Muscle layer of colon (tissue), 2 donors: ENCODE measurements around the gene ZNF584.
"Not testable (repeated sequence)": the region's sequence is repeated elsewhere in the genome, so short reads cannot be mapped to it uniquely, and the experiment has no call there.

Experiments used
- H3K27ac ChIP-seq: one replicate; pipeline ENCODE4 v1.7.0; 2013; ENCODE audit warnings: low read depth, mild to moderate bottlenecking, low read length, moderate library complexity
- H3K27me3 ChIP-seq, 2 donors: one replicate each; pipeline ENCODE4 v1.7.0; 2013; ENCODE audit warnings: low read length in 2 of 2, mild to moderate bottlenecking in 2 of 2; ENCODE audit not compliant: insufficient read depth in 2 of 2, control insufficient read depth in 1 of 2
- H3K36me3 ChIP-seq: one replicate; pipeline ENCODE4 v1.7.0; 2013; ENCODE audit warnings: mild to moderate bottlenecking, low read length; ENCODE audit not compliant: insufficient read depth
- H3K4me1 ChIP-seq: one replicate; pipeline ENCODE4 v1.7.0; 2013; ENCODE audit warnings: mild to moderate bottlenecking, low read length; ENCODE audit not compliant: insufficient read depth
- H3K4me3 ChIP-seq, 2 donors: one replicate each; pipeline ENCODE4 v1.7.0; 2013; ENCODE audit warnings: low read length in 2 of 2, low read depth in 1 of 2, mild to moderate bottlenecking in 1 of 2, moderate library complexity in 1 of 2
- H3K9ac ChIP-seq: one replicate; pipeline ENCODE4 v1.7.0; 2013; ENCODE audit warnings: low read length
- H3K9me3 ChIP-seq: one replicate; pipeline ENCODE4 v1.7.0; 2013; ENCODE audit warnings: mild to moderate bottlenecking, low read length
- donor health status: abdominal sarcoma.
- donor health status: Adenocarcinoma of cecum.

ZNF584 gene

GRCh38 chr19:58417071-58417470 is 8.6 kb downstream of the ZNF584 start:
- Histone ChIP-seq H3K4me1 (no peaks in the 10 kb centered on the region), H3K4me3 (no peak overlapping the region), H3K27me3 (no peaks in the 10 kb centered on the region), H3K9me3 (no peaks in the 10 kb centered on the region), H3K9ac (no peak overlapping the region), H3K36me3 (peaks cover 40% of the 10 kb centered on the region), H3K27ac (no peak overlapping the region)

GRCh38 chr19:58428617-58429016 is 20.2 kb downstream of the ZNF584 start:
- H3K4me1 ChIP-seq: no peaks in the 10 kb centered on the region
- H3K27ac ChIP-seq: no peak overlapping the region
- peaks cover 15% of the 10 kb centered on the region for H3K36me3 ChIP-seq
- no peaks in the 10 kb centered on the region for H3K27me3 ChIP-seq
- no peak overlapping the region for H3K9ac ChIP-seq
- H3K4me3 ChIP-seq: no peak overlapping the region
- peaks cover 48% of the 10 kb centered on the region for H3K9me3 ChIP-seq

GRCh38 chr19:58429745-58430144 is 21.3 kb downstream of the ZNF584 start:
- Histone ChIP-seq H3K36me3 (peaks cover 27% of the 10 kb centered on the region), H3K4me3 (peak overlapping the region in 1 of 2 donors; percentile 8), H3K9me3 (peaks cover 59% of the 10 kb centered on the region)

GRCh38 chr19:58434217-58434616 is 25.8 kb downstream of the ZNF584 start:
- no peaks in the 10 kb centered on the region for H3K27me3 ChIP-seq
- peaks cover 79% of the 10 kb centered on the region for H3K9me3 ChIP-seq
- H3K4me3 ChIP-seq: peak overlapping the region in 1 of 2 donors; percentile 36
- peaks cover 3% of the 10 kb centered on the region for H3K4me1 ChIP-seq
- no peak overlapping the region for H3K27ac ChIP-seq
- H3K9ac ChIP-seq: no peak overlapping the region
- H3K36me3 ChIP-seq: peaks cover 50% of the 10 kb centered on the region

More at GRCh38 chr19:58429745-58430144, 21.3 kb downstream of the ZNF584 start:
- no peak overlapping the region for H3K27ac ChIP-seq
- H3K4me1 ChIP-seq: no peaks in the 10 kb centered on the region
- no peaks in the 10 kb centered on the region for H3K27me3 ChIP-seq
- no peak overlapping the region for H3K9ac ChIP-seq

- peaks cover 30% of the 10 kb centered on the region for H3K9me3 ChIP-seq
Measured at GRCh38 chr19:58439576-58440554, 31.4 kb downstream of the ZNF584 start, which contains the start of gene ZNF132. ZNF132 (minus strand) TSS chr19:58440153; CDS start chr19:58439821, 332 bp downstream.

GRCh38 chr19:58440556-58440955 is 32.1 kb downstream of the ZNF584 start:
- Histone ChIP-seq H3K4me3 (peak overlapping the region; percentile 59 to 82), H3K27me3 (no peaks in the 10 kb centered on the region), H3K36me3 (peaks cover 16% of the 10 kb centered on the region), H3K9me3 (peaks cover 25% of the 10 kb centered on the region), H3K4me1 (peaks cover 15% of the 10 kb centered on the region), H3K9ac (no peak overlapping the region), H3K27ac (peak overlapping the region; percentile 63)

More at GRCh38 chr19:58439576-58440554, 31.4 kb downstream of the ZNF584 start, which contains the start of gene ZNF132:
- peak within 1 kb of the TSS; percentile 5 for H3K9ac ChIP-seq
- peak within 1 kb of the TSS; percentile 78 to 82 for H3K4me3 ChIP-seq
- peaks cover 23% of the 10 kb centered on the region for H3K36me3 ChIP-seq
- H3K27me3 ChIP-seq: no peaks in the 10 kb centered on the region
- peaks cover 15% of the 10 kb centered on the region for H3K4me1 ChIP-seq
- peak within 1 kb of the TSS; percentile 63 for H3K27ac ChIP-seq

- H3K9ac ChIP-seq, H3K27me3 ChIP-seq, H3K9me3 ChIP-seq, H3K36me3 ChIP-seq, H3K4me3 ChIP-seq, H3K27ac ChIP-seq: not testable (repeated sequence)
- H3K4me1 ChIP-seq: peaks cover 15% of the 10 kb centered on the region
Measured at GRCh38 chr19:58442986-58443385, 34.5 kb downstream of the ZNF584 start.

GRCh38 chr19:58448860-58449259 is 40.4 kb downstream of the ZNF584 start:
- not testable (repeated sequence) for H3K36me3 ChIP-seq, H3K4me3 ChIP-seq, H3K9me3 ChIP-seq, H3K27me3 ChIP-seq, H3K9ac ChIP-seq, H3K27ac ChIP-seq, H3K4me1 ChIP-seq

GRCh38 chr19:58449980-58450379 is 41.5 kb downstream of the ZNF584 start:
- not testable (repeated sequence) for H3K9me3 ChIP-seq, H3K27me3 ChIP-seq, H3K27ac ChIP-seq, H3K4me3 ChIP-seq, H3K9ac ChIP-seq, H3K4me1 ChIP-seq
- H3K36me3 ChIP-seq: peaks cover 10% of the 10 kb centered on the region

GRCh38 chr19:58450856-58451357 is 42.5 kb downstream of the ZNF584 start:
- peaks cover 7% of the 10 kb centered on the region for H3K4me1 ChIP-seq
- peak overlapping the region; percentile 88 to 96 for H3K4me3 ChIP-seq
- peaks cover 10% of the 10 kb centered on the region for H3K36me3 ChIP-seq
- no peaks in the 10 kb centered on the region for H3K27me3 ChIP-seq
- H3K27ac ChIP-seq: peak overlapping the region; percentile 76
- no peak overlapping the region for H3K9ac ChIP-seq
- no peaks in the 10 kb centered on the region for H3K9me3 ChIP-seq

- peak within 1 kb of the TSS; percentile 76 for H3K27ac ChIP-seq
- H3K9ac ChIP-seq: peak within 1 kb of the TSS; percentile 27
- H3K9me3 ChIP-seq: no peaks in the 10 kb centered on the region
- H3K36me3 ChIP-seq: peaks cover 15% of the 10 kb centered on the region
- H3K27me3 ChIP-seq: no peaks in the 10 kb centered on the region
- peaks cover 7% of the 10 kb centered on the region for H3K4me1 ChIP-seq
- H3K4me3 ChIP-seq: peak within 1 kb of the TSS; percentile 88 to 96
Measured at GRCh38 chr19:58451358-58452101, 43.1 kb downstream of the ZNF584 start, which contains the start of gene ZNF324B. ZNF324B (plus strand) TSS chr19:58451622; CDS start chr19:58453702, 2,080 bp downstream.
